CD14-positive monocyte (primary cell): ENCODE results near the gene ASAP3. TPM values are rescaled to one million over a fixed set of nuclear protein-coding genes. Genes with fewer than 3 reads are reported as not detected.
A peak's percentile ranks its signal among the peaks of the same experiment; 100 is the strongest.

Source experiments
- DNase-seq, 3 donors: peaks; one replicate each; pipeline ENCODE4 v3.0.0-alpha.2; 2011 to 2022
- H2AFZ ChIP-seq: 2 replicates; pipeline ENCODE4 v1.6.0; 2012; ENCODE audit warnings: mild to moderate bottlenecking, low read depth, low read length, inconsistent platforms; ENCODE audit not compliant: insufficient read depth, poor library complexity, severe bottlenecking
- H3K27ac ChIP-seq, 2 donors: 1 replicate in 1 of 2; 2 replicates in 1 of 2; pipeline ENCODE4 v1.5.1; 2012 to 2013; ENCODE audit warnings: low read length in 2 of 2, control low read depth in 1 of 2, inconsistent platforms in 1 of 2, low read depth in 1 of 2, mild to moderate bottlenecking in 1 of 2
- H3K27me3 ChIP-seq, 2 donors: one replicate each; pipeline versions ENCODE4 v1.6.0 to v1.6.1; 2011 to 2013; ENCODE audit warnings: low read length in 2 of 2; ENCODE audit not compliant: control insufficient read depth in 2 of 2, insufficient read depth in 2 of 2
- H3K36me3 ChIP-seq, 2 donors: replicated peaks in 1 of 2; 1 replicate in 1 of 2; 2 replicates in 1 of 2; pipeline versions ENCODE4 v1.5.1 to v1.6.1; 2012 to 2013; ENCODE audit warnings: low read length in 2 of 2, control low read depth in 1 of 2, inconsistent platforms in 1 of 2, mild to moderate bottlenecking in 1 of 2; ENCODE audit not compliant: insufficient read depth in 2 of 2, control insufficient read depth in 1 of 2
- H3K4me1 ChIP-seq, 2 donors: 1 replicate in 1 of 2; 2 replicates in 1 of 2; pipeline versions ENCODE4 v1.5.1 to v1.6.1; 2012 to 2013; ENCODE audit warnings: low read length in 2 of 2, control low read depth in 1 of 2, inconsistent platforms in 1 of 2, mild to moderate bottlenecking in 1 of 2, moderate library complexity in 1 of 2; ENCODE audit not compliant: insufficient read depth in 2 of 2, control insufficient read depth in 1 of 2
- H3K4me2 ChIP-seq: replicated peaks from 2 replicates; pipeline ENCODE3; 2012; ENCODE audit warnings: low read length, moderate library complexity, mild to moderate bottlenecking; ENCODE audit not compliant: poor library complexity, severe bottlenecking; ENCODE audit errors: extremely low read depth
- H3K4me3 ChIP-seq, 3 experiments: fragments of 200-600 bp in 1 of 3; sonication (generic) in 1 of 3; replicated peaks in 1 of 3; 1 replicate in 2 of 3; 2 replicates in 1 of 3; pipeline ENCODE4 v1.5.1; 2011 to 2013; ENCODE audit warnings: low read length in 3 of 3, mild to moderate bottlenecking in 3 of 3, control low read depth in 2 of 3, low read depth in 2 of 3, inconsistent platforms in 1 of 3, moderate library complexity in 1 of 3
- H3K79me2 ChIP-seq: 2 replicates; pipeline ENCODE4 v1.6.0; 2012; ENCODE audit warnings: mild to moderate bottlenecking, control low read depth, inconsistent platforms, low read length, moderate library complexity; ENCODE audit not compliant: insufficient read depth
- H3K9ac ChIP-seq: 2 replicates; pipeline ENCODE4 v1.6.0; 2017; ENCODE audit warnings: low read length, mild to moderate bottlenecking; ENCODE audit not compliant: insufficient read depth, poor library complexity, severe bottlenecking
- H3K9me3 ChIP-seq, 2 donors: replicated peaks in 1 of 2; 1 replicate in 1 of 2; 2 replicates in 1 of 2; pipeline versions ENCODE4 v1.5.1 to v1.6.1; 2012 to 2013; ENCODE audit warnings: low read length in 2 of 2, control low read depth in 1 of 2; ENCODE audit not compliant: control insufficient read depth in 1 of 2, insufficient read depth in 1 of 2
- H4K20me1 ChIP-seq: 2 replicates; pipeline ENCODE4 v1.6.0; 2012; ENCODE audit warnings: mild to moderate bottlenecking, low read length, control low read depth, moderate library complexity; ENCODE audit not compliant: insufficient read depth
- H3K27ac Mint-ChIP-seq, 7 donors: one replicate each; pipeline ENCODE4 v1.8.0; 2020; ENCODE audit warnings: mild to moderate bottlenecking in 7 of 7, mixed read lengths in 7 of 7, moderate library complexity in 6 of 7, inconsistent platforms in 2 of 7
- H3K27me3 Mint-ChIP-seq, 3 donors: one replicate each; pipeline ENCODE4 v1.8.0; 2021 to 2022; ENCODE audit warnings: low read depth in 3 of 3, mild to moderate bottlenecking in 3 of 3, mixed read lengths in 3 of 3, moderate library complexity in 3 of 3, inconsistent platforms in 1 of 3
- H3K36me3 Mint-ChIP-seq, 2 donors: one replicate each; pipeline ENCODE4 v1.8.0; 2020; ENCODE audit warnings: mixed read lengths in 2 of 2, inconsistent platforms in 1 of 2, mild to moderate bottlenecking in 1 of 2
- H3K4me1 Mint-ChIP-seq: one replicate; pipeline ENCODE4 v1.8.0; 2020; ENCODE audit warnings: mild to moderate bottlenecking, mixed read lengths
- H3K4me3 Mint-ChIP-seq, 2 donors: one replicate each; pipeline ENCODE4 v1.8.0; 2020; ENCODE audit warnings: mild to moderate bottlenecking in 2 of 2, mixed read lengths in 2 of 2, moderate library complexity in 1 of 2
- H3K9me3 Mint-ChIP-seq, 7 donors: one replicate each; pipeline ENCODE4 v1.8.0; 2020 to 2022; ENCODE audit warnings: mixed read lengths in 7 of 7, mild to moderate bottlenecking in 6 of 7, moderate library complexity in 6 of 7, inconsistent platforms in 2 of 7
- WGBS: methylation state at CpG from one replicate; pipeline ENCODE4 v1.1.5; 2013; ENCODE audit warnings: missing lambda C conversion rate; ENCODE audit not compliant: insufficient coverage; 5-methylcytosine and 5-hydroxymethylcytosine counted together
- intact Hi-C, 2 donors: fragments of 100-400 bp; cut with micrococcal nuclease; formaldehyde crosslinking; loops; one replicate each; pipeline versions ENCODE4 v1.15.0 to v1.15.1; 2023
- polyA plus RNA-seq, 3 donors: library from polyadenylated mRNA; depleted of rRNA in 1 of 3; unstranded in 2 of 3; stranded (reverse) in 1 of 3; fragments of 300-500 nt in 2 of 3; fragments of >200 nt in 1 of 3; fragmentation: Illumina TruSeq in 2 of 3; gene quantifications; 1 replicate in 2 of 3; 2 replicates in 1 of 3; pipeline ENCODE4 v1.2.3, GENCODE V29; 2012 to 2021
- TF ChIP-seq, protein P1 (sequence below): fragments of 200-600 bp; IDR thresholded peaks from one replicate; pipeline ENCODE4 v1.8.0; 2022; ENCODE audit warnings: antibody characterized with exemption, mild to moderate bottlenecking

The ASAP3 gene
- polyA plus RNA-seq, 3 donors, result 0.27 to 1.1 TPM; not detected in 1

DNA sequence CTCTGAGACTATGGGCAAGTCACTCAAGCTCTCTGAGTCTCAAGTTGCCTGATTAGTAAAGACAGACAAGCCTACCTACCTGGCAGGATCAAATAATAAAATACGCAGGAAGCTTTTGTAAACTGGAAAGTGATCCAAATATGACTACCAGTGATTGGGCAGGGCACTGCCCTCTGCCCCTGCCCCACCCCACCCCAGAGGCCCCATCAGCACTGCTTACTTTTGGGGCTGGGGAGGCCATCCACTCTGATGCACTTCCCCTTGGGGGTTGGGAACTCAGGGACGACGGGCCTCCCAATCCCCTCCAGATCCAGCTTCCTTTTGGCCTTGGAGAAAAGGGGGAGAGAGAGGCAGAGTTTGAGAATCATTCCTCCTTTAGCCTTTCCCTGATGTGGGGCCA, 40.2 kb upstream of the ASAP3 start:
- WGBS, result no CpG with 5 or more reads among the region's 3 CpGs
- H3K79me2 ChIP-seq, result peaks cover 80% of the 10 kb centered on the region

DNA sequence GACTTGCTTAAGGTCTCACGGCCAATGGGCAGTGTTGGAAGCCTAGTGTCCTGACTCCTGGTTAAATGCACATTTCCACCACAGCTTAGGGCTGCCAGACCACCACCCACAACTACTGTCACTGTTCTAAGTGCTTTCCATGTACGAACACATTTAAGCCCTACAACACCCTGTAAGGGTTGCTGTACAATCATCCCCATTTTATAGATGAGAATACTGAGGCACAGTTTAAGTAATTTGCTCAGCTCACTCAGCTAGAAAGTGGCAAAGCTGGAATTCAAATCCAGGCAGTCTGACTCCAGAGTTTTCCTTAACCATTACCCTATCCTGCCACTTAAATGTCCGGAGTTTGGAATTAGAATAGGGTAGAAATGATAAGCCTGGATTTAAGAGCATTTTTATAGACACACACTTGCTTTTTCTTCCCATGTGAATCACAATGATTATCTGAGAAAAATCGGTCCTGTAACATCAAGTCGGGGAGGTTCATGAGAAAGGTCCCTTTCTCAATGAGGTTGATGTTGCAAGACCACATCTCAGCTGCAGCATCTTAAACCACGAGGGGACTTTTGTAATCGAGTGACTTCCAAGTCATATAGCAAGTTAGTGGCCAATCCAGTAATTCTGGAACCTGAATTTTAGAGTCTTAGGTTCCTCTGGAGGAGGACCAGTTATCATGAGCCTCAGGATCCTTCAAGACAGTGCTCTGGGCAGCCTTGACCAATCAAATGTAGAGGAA, 38.4 kb upstream of the ASAP3 start:
- Mint-ChIP-seq H3K4me3 (peak overlapping the region in 1 of 2 donors; percentile 65), H3K4me1 (peaks cover 62% of the 10 kb centered on the region), H3K9me3 (peaks cover 0 to 2% (median 0%) of the 10 kb centered on the region in 7 donors), H3K27ac (peak overlapping the region; percentile 90 to 99 (median 94)), H3K27me3 (no peaks in the 10 kb centered on the region), H3K36me3 (peaks cover 23 to 55% of the 10 kb centered on the region in 2 donors)
- no peaks in the 10 kb centered on the region for H3K9me3 ChIP-seq
- H3K27ac ChIP-seq, result peak overlapping the region; percentile 74 to 99
- H4K20me1 ChIP-seq, result no peaks in the 10 kb centered on the region
- WGBS, result 0% methylated on average over 2 of the region's 7 CpGs
- peak overlapping the region; percentile 40 for H3K4me2 ChIP-seq
- peak; percentile 88 to 96 (median 93) for DNase-seq
- H2AFZ ChIP-seq, result no peak overlapping the region
- H3K27me3 ChIP-seq, result no peaks in the 10 kb centered on the region
- peaks cover 74% of the 10 kb centered on the region for H3K79me2 ChIP-seq
- TF ChIP-seq, protein P1, sequence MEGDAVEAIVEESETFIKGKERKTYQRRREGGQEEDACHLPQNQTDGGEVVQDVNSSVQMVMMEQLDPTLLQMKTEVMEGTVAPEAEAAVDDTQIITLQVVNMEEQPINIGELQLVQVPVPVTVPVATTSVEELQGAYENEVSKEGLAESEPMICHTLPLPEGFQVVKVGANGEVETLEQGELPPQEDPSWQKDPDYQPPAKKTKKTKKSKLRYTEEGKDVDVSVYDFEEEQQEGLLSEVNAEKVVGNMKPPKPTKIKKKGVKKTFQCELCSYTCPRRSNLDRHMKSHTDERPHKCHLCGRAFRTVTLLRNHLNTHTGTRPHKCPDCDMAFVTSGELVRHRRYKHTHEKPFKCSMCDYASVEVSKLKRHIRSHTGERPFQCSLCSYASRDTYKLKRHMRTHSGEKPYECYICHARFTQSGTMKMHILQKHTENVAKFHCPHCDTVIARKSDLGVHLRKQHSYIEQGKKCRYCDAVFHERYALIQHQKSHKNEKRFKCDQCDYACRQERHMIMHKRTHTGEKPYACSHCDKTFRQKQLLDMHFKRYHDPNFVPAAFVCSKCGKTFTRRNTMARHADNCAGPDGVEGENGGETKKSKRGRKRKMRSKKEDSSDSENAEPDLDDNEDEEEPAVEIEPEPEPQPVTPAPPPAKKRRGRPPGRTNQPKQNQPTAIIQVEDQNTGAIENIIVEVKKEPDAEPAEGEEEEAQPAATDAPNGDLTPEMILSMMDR, result no peak
- peak overlapping the region in 1 of 3 experiments; percentile 30 for H3K4me3 ChIP-seq
- intact Hi-C loops, result no loop called here
- H3K4me1 ChIP-seq, result peaks cover 58 to 59% of the 10 kb centered on the region in 2 donors
- H3K9ac ChIP-seq, result no peak overlapping the region
- H3K36me3 ChIP-seq, result peaks cover 26 to 45% of the 10 kb centered on the region in 2 donors

More for the DNA sequence above, 40.2 kb upstream of the ASAP3 start:
- intact Hi-C loops, result no loop called here
- H3K9me3 ChIP-seq, result no peaks in the 10 kb centered on the region
- Mint-ChIP-seq H3K36me3 (peaks cover 10 to 38% of the 10 kb centered on the region in 2 donors), H3K27me3 (no peaks in the 10 kb centered on the region), H3K4me3 (peak overlapping the region in 1 of 2 donors; percentile 48), H3K9me3 (peaks cover 0 to 2% (median 0%) of the 10 kb centered on the region in 7 donors), H3K4me1 (peaks cover 78% of the 10 kb centered on the region), H3K27ac (peak overlapping the region; percentile 85 to 99 (median 94))
- H3K9ac ChIP-seq, result peak overlapping the region; percentile 18
- no peaks in the 10 kb centered on the region for H3K27me3 ChIP-seq
- peak overlapping the region in 1 of 3 experiments; percentile 53 for H3K4me3 ChIP-seq
- TF ChIP-seq, protein P1, result no peak
- H4K20me1 ChIP-seq, result no peaks in the 10 kb centered on the region
- H3K36me3 ChIP-seq, result peaks cover 13 to 30% of the 10 kb centered on the region in 2 donors
- H3K4me2 ChIP-seq, result peak overlapping the region; percentile 63
- peaks cover 76 to 77% of the 10 kb centered on the region in 2 donors for H3K4me1 ChIP-seq
- DNase-seq, result no peak
- H3K27ac ChIP-seq, result peak overlapping the region; percentile 74 to 99
- H2AFZ ChIP-seq, result peak overlapping the region; percentile 50
